Myocyte (in vitro differentiated cells): Measurements from ENCODE around the gene CENPU. TPM values are rescaled to one million over a fixed set of nuclear protein-coding genes. Genes with fewer than 3 reads are reported as not detected.
"Not testable (repeated sequence)": the region's sequence is repeated elsewhere in the genome, so short reads cannot be mapped to it uniquely, and the experiment has no call there.

ENCODE experiments used
- DNase-seq: peaks from one replicate; pipeline ENCODE4 v3.0.0-alpha.2; 2012; ENCODE audit warnings: low read depth
- total RNA-seq: library from RNA; depleted of rRNA; stranded (reverse); fragments of >200 nt; gene quantifications from 2 replicates; pipeline ENCODE4 v1.2.3, GENCODE V29; 2014

CENPU gene
- total RNA-seq, 1 donor from 2014 or later: 18.1 TPM

DNA sequence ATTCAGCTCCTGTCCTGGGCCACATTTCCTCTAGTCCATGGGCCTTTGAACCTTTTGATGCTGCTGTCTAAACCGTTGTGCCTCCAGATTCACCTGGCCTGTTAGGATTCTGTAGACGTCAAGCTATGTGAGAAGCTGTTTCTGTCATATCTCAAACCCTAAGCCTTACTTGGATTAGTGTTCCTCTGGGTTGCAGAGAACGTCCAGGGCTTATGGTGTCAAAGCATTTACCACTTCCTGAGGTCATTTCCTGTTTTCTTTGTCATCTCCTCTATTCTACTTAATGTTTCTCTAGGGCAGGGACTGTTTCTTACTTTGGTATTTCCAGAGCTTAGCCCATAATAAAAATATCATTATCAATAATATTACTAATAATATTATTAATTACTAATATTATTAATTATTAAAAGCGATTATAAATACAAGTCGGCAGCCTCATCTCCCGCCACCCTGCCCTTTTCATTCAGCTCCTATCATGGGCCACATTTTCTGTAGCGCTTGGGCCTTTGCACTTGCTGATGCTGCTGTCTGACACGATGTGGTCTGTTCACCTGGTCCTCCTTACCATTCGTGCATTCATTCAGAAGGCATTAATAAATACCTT is 65.3 kb downstream of the CENPU start:
- no peak for DNase-seq

GRCh38 chr4:184668096-184668495 is 65.8 kb downstream of the CENPU start:
- no peak for DNase-seq

- DNase-seq: no peak
These were observed 67.2 kb downstream of the CENPU start for GRCh38 chr4:184666670-184667069.

DNA sequence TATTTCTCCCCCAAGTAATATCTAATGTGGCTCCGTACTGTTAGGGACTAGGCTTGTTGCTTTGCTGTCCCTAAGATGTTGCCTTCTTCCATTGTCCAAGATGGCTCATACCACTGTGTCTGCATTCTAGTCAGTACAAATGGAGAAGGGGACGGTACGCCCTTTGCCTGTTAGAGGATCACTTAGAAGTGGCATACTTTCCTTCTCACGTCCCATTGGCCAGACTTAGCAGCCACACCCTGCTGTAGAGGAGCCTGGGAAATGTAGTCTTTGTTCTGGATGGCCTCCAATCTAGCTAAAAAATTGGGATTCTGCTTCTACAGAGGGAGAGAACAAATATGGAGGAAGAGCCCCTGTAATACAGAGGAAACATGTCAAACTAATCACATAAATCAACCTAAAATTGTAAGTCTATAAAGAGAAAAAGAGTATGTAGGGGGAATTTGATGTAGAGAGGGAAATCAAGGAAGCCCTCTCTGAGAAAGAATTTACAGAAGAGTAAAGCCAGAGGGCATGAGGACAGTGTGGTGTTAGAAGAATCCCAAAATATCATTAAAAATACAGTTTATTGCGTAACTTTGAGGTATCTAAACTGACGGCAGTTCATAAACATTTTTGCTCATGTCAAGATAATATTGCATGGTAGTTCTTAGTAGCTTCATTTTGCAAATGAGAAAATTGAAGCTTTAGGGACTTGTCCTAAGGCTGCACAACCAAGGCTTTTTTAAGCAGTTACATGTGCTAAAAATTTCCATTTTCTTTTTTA is 69.3 kb downstream of the CENPU start:
- DNase-seq: no peak

DNA sequence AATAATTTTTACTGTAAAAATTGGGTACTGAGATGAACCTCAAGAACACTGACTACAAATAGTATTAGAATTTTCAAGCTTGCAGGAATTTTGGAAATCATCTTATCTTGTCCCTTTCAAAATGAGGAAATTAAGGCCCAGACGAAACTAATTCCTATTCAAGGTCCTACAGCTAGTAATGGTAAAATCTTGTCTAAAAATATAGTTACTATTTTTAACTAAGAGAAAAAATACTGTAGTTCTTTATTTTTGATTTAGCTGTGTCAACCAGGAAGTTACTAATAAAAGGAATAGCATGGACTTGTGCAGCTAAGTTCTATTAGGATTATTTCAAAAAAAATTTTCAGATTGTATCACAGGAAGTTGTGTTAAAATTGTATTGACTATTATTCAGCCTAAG is 71.7 kb downstream of the CENPU start:
- DNase-seq: no peak

GRCh38 chr4:184660978-184661377 is 72.9 kb downstream of the CENPU start:
- DNase-seq: no peak

- DNase-seq: not testable (repeated sequence)
These were observed 76.1 kb downstream of the CENPU start for GRCh38 chr4:184657820-184658219.

DNA sequence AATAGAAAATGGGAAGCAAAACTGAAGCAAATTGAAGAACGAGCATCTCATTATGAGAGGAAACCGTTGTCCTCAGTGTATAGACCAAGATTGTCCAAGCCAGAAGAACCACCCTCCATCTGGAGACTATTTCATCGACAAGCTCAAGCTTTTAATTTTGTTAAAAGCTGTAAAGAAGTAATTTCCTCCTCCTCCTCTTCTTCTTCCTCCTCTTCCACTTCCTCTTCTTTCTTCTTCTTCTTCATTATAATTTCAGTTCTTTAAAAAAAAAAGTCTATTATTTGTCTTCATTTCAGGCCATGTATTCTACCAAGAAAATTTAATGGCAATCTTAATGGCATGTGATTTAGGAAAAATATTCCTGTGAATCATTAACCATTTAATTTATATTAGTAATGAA is 76.8 kb downstream of the CENPU start:
- DNase-seq: no peak

GRCh38 chr4:184655889-184656869 is 77.7 kb downstream of the CENPU start:
- peak; percentile 76 for DNase-seq

DNA sequence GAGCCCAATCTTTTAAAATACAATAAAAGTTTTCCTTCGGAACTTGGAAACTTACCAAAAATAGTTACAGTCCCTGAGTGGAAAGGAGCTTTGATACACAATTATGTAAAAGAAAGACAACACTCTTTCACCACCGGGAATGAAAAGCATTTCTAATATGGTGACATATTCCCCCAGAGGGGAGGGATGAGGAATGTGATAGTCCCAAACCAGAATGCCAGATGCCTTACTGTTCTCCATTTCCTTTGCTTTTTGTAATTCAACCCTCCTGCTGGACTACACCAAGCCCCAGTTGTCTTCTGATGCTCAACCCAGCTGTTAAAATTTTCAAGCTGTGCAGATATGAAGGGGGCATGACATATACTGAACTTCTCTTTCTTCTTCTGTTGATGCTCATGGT is 80.2 kb downstream of the CENPU start:
- DNase-seq: peak; percentile 98

DNA sequence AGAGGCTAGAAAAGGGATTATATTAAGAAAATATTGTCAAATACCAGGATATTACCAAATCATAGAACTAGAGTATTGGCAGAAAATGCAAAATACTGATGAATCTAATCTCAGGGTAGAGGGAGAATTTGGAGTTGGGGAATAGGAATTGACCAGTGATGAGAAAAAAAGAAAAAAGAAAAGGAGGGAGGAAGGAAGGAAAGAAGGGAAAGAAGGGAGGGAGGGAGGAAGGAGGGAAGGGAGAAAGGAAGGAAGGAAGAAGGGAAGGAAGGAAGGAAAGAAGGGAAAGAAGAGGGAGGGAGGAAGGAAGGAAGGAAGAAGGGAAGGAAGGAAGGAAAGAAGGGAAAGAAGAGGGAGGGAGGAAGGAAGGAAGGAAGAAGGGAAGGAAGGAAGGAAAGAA is 81.2 kb downstream of the CENPU start:
- DNase-seq: not testable (repeated sequence)

- DNase-seq: no peak
These were observed 82.0 kb downstream of the CENPU start for GRCh38 chr4:184651899-184652298.

DNA sequence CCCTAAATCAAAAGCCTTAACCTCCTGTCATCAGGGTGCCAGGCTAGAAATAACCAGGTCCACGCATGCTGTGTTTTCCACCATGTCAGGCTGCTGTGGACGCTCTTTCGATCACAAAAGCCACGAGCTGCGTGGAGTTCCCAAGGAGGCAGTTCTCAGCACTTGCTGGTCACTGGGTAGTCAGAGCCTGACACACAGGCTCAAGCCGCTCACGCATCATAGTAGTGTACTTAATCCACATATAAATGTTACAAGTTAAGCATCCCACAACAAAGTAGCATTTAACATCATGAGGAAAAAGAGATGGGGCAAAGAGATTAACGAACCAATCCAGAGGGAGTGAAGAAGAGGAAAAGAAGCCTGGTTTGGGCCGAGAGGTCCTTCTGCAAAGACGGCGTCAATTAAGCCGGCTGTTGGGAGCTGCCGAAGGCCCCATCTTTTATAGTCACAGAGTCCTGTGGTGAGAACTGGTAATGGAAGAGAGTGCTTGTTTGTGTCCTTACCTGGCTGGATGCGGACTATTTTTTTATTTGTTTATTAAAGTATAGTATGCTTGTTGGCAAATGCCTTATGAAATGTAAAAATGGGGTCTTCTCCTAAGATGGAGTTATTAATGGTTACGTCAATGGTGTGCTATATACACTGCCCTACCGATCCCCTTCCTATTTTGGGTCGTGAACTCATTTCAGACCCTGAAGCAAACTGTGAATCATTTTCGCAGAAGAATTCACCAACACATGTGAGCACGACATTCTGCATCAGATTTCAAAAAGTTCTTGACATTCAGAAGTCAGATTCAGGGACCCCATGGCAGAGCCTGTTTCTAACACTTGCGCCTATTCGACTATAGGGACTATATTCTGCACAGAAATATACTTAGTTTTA is 83.7 kb downstream of the CENPU start:
- DNase-seq: peak; percentile 59

- peak; percentile 97 for DNase-seq
These were observed 84.6 kb downstream of the CENPU start, which contains the start of the genes CASP3 and PRIMPOL for GRCh38 chr4:184649026-184649970. CASP3 (minus strand) TSS chr4:184649447; CDS start chr4:184638453, 10,994 bp downstream. PRIMPOL (plus strand) TSS chr4:184649738; CDS start chr4:184657141, 7,403 bp downstream.

DNA sequence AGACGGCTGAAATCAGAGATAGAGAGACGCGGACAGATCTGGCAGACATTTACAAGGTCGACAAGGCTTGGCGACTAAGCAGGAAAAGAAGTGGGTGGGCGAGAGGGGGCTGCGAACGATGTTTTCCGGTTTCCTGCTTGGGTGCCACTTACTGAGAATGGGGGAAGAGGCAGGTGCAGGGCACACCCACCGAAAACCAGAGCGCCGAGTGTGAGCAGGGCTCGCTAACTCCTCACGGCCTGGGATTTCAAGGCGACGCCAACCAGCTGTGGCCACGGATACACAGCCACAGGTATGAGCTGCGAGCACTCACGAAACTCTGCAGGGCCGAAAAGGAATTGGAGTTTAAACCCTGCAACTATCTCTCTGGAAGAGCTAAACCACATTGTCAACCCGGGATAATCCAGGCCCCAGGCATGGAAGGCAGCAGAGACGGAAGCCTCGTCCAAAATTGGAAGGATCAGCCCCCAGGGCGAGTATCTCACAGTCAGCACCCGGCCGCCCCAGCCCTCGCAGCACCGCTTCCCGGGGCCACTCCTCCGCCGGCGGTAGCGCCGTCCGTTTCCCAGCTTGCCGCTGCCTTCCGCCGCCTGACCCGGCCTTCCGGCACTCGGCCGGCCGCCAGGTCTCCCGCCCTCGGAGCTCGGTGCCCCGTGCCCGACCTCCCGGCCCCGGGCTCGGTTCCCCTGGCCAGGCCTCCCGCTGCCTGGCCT is 85.4 kb downstream of the CENPU start:
- peak; percentile 65 for DNase-seq

- no peak for DNase-seq
These were observed 85.9 kb downstream of the CENPU start for GRCh38 chr4:184648054-184648312.

DNA sequence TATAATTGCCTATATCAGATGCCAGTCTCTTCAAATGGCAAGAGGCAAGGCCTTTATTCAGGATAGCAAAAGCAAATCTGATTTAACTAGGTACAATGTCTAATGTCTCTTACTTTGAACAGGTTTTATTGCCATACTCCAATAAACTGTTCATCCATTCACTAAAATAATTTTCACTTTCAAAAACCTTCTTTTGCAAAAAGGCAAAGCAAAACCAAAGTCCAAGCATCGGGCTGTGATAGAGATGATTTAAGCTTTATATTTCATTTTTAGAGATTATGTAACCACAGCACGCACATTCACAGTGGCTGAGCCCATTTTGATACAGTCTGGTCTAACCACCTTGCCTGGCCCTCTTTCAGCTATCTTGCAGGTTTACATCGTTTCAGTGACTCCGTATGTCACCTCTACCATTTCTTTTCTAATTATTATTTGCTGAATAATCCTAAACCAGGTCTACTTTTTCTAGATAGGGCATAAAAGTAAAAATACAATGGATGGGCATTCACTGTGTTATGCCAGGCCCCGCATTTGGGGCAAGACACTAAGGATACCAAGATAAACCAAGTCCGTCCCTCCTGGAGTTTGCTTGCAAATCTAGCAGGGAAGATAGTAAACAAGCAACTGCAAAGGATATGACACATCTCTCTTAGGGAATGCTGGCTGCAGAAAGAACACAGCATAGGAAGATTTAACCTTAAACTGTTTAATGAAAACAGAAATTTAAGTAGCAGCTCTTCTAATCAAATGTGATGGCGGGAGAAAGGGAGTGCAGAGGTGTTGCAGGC is 86.4 kb downstream of the CENPU start:
- DNase-seq: no peak
